GM10266 (cell line): ENCODE data around the gene PRKCB.

Experiments
- DNase-seq: peaks from one replicate; pipeline ENCODE4 v3.0.0; 2012; ENCODE audit errors: extremely low spot score
- CTCF ChIP-seq: IDR thresholded peaks from 2 replicates; pipeline ENCODE4 v1.5.1; 2012; ENCODE audit warnings: mild to moderate bottlenecking, low read depth; ENCODE audit not compliant: control insufficient read depth, insufficient read depth; ENCODE audit errors: missing control alignments

PRKCB gene

GRCh38 chr16:23843143-23843542 is 7.4 kb downstream of the PRKCB start:
- TF ChIP-seq CTCF, result no peak
- DNase-seq, result no peak

DNA sequence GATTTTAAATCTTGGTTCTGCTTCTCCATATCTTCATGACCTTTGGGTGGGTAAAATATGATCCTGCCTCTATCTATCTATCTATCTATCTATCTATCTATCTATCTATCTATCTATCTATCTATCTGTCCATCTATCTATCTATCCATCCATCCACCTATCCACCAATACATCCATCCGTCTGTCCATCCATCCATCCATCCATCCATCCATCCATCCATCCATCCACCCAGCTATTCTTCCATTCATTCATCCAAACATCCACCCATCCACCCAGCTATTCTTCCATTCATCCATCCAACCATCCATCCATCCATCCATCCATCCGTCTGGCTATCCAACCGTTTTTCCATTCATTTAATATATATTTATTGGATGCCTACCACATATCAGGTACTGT is 11.5 kb downstream of the PRKCB start:
- no peak for TF ChIP-seq CTCF
- no peak for DNase-seq

DNA sequence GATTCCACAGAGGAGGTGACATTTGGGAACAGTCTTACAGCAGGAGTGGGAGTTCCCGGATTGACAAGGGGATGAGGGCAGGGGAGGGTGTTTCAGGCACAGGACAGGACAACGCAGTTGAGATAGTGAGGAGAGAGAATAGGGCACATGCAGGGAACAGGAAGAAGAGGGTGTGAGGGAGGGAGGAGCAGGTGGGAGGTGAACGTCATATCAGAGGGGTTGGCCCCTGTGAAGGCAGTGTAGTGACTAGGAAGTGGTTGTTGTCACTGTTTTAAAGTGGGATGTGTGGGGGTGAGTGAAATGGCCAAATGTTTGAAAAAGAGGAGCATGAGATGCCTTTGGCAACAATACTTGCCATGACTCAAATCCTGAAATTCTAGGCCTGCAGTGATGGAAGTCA is 12.2 kb downstream of the PRKCB start:
- TF ChIP-seq CTCF, result no peak
- DNase-seq, result peak; percentile 51

- TF ChIP-seq CTCF, result no peak
- DNase-seq, result no peak
Observed at GRCh38 chr16:23848958-23849357, 13.2 kb downstream of the PRKCB start.

- no peak for DNase-seq
Observed at GRCh38 chr16:23852794-23853562, 17.2 kb downstream of the PRKCB start.

DNA sequence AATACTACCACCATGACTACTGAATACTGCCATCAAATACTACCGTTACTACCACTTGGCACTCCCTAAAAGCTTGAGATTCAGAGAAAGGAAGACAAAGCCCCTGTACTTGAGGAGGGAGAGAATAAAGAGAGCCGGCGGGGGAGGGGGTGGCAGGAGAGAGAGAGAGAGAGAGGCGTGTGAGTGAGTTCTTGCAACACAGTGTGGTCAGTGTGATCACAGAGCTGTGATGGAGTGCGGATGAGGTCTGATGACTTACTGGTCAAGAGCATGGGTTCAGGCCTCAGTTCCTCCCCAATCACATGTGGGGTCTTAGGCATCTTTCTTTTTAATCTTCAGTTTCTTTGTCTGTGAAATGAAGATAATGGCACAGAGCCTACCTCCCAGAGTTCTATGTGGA is 19.2 kb downstream of the PRKCB start:
- DNase-seq, result no peak
- TF ChIP-seq CTCF, result no peak

More at GRCh38 chr16:23852794-23853562, 17.2 kb downstream of the PRKCB start:
- no peak for TF ChIP-seq CTCF

GRCh38 chr16:23856251-23856709 is 20.5 kb downstream of the PRKCB start:
- TF ChIP-seq CTCF, result no peak
- DNase-seq, result no peak
